AG09309 (cell line): ENCODE results near the gene ZP1.
"Not testable (repeated sequence)": the region's sequence is repeated elsewhere in the genome, so short reads cannot be mapped to it uniquely, and the experiment has no call there.

Source experiments
- DNase-seq: peaks from one replicate; pipeline ENCODE4 v3.0.0-alpha.2; 2010; ENCODE audit warnings: low read depth
- H3K4me3 ChIP-seq: 2 replicates; pipeline ENCODE4 v1.5.1; 2011; ENCODE audit warnings: mild to moderate bottlenecking, low read depth, low read length, moderate library complexity; ENCODE audit not compliant: control insufficient read depth
- TF ChIP-seq, protein P1 (sequence below): IDR thresholded peaks from 2 replicates; pipeline ENCODE4 v1.5.1; 2011; ENCODE audit warnings: mild to moderate bottlenecking, low read depth, low read length, inconsistent platforms; ENCODE audit not compliant: insufficient read depth, control insufficient read depth; ENCODE audit errors: missing control alignments

The ZP1 gene, protein sequence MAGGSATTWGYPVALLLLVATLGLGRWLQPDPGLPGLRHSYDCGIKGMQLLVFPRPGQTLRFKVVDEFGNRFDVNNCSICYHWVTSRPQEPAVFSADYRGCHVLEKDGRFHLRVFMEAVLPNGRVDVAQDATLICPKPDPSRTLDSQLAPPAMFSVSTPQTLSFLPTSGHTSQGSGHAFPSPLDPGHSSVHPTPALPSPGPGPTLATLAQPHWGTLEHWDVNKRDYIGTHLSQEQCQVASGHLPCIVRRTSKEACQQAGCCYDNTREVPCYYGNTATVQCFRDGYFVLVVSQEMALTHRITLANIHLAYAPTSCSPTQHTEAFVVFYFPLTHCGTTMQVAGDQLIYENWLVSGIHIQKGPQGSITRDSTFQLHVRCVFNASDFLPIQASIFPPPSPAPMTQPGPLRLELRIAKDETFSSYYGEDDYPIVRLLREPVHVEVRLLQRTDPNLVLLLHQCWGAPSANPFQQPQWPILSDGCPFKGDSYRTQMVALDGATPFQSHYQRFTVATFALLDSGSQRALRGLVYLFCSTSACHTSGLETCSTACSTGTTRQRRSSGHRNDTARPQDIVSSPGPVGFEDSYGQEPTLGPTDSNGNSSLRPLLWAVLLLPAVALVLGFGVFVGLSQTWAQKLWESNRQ

DNA sequence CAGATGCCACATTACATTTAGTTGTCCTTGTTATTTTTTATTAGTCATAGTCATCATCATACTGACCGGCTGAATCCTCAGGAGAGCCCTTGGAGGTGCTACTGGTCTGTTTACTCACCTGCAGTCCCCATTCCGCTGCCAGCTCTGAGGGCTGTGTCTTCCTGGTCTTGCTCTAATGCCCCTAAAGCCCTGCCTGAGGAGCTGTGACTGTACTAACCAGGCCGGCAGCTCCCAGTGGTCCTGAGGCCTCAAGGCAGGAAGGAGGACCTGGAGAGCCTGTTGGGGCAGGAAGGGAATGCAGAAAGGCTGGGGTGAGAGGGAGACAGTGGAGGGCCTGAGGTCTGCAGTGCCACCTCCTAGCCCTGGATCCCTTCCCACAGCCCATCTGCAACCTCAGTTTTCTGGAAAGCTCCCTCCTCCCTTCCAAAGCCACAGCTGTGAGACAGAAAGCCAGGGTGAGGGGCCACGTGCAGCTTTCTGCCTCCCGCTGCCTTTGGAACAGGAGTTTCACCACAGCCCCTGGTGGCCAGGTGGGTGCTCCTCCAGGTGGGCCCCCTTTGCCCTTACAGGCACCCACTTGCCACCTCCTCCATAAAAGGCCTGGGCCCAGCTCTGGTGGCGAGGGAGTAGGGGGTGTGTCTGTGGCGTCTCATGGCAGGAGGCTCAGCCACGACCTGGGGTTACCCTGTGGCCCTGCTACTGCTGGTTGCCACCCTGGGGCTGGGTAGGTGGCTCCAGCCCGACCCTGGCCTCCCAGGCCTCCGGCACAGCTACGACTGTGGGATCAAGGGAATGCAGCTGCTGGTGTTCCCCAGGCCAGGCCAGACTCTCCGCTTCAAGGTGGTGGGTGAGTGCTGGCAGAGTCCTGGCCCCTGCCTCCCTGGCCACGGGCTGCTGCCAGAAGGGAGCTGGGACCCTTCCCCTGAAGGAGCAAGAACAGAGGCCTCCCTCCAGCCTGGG, at the start of gene ZP1:
Gene ZP1 (plus strand): TSS at position 632 of the 960 bp plus-strand sequence. CDS start 20 bp downstream, at position 652.
- no peak for DNase-seq
- TF ChIP-seq, protein P1, sequence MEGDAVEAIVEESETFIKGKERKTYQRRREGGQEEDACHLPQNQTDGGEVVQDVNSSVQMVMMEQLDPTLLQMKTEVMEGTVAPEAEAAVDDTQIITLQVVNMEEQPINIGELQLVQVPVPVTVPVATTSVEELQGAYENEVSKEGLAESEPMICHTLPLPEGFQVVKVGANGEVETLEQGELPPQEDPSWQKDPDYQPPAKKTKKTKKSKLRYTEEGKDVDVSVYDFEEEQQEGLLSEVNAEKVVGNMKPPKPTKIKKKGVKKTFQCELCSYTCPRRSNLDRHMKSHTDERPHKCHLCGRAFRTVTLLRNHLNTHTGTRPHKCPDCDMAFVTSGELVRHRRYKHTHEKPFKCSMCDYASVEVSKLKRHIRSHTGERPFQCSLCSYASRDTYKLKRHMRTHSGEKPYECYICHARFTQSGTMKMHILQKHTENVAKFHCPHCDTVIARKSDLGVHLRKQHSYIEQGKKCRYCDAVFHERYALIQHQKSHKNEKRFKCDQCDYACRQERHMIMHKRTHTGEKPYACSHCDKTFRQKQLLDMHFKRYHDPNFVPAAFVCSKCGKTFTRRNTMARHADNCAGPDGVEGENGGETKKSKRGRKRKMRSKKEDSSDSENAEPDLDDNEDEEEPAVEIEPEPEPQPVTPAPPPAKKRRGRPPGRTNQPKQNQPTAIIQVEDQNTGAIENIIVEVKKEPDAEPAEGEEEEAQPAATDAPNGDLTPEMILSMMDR = no peak
- no peak within 1 kb of the TSS for H3K4me3 ChIP-seq

DNA sequence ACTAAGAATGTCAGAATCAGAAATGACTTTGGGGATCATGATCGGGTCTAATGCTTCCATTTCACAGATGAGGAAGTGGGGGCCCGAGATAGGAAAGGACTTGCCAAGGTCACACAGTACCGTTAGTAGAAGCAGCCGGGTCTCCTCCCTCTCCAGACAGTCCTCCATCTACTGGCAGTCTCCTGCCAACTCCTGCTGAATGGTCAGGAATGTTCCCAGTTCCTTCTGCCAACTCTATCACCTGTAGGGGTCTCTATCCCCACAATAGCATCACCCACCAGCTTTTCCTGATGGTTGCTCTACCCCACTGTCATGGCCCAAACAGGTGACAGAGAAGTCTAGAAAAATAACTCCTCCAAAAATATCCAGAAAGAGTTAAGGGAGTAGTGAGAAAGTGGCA, 49.3 kb upstream of the ZP1 start:
- TF ChIP-seq, protein P1 = no peak
- no peak for DNase-seq
- H3K4me3 ChIP-seq = no peak overlapping the region

DNA sequence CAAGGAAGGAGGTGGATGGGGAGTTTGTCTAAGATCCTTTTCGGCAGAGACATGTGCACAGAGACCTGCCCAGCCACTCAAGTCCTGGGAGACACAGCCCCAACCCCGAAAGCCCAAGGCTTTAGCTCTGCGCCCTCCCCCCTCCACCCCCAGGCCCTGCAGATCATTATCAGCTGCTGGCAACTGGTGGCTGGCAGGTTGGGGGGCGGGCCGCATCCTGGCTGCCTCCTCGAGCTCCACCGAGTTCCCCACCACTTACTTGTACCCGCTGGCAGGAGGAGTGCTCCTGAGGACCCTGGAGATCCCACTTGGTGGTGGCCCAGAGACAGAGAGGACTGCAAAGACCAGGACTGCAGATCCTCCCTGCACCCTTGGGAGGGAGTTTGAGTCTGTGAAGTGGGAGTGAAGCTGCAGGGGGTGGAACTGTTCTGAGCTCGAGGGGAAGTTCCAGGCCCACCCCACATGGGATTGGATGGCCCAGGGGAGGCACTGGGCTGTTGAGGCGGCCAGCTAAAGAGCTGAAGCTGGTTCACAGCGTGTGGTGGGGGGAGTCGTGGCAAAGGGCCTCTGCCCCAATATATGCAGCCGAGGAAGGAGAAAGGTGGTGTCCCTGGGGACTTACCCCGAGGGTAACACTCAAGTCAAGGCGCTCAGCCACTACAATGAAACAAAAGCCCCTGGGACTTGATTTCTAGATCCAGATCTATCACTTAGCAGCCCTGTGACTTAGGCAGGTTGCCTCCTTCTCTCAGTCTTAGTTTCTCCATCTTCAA, 45.3 kb upstream of the ZP1 start:
- DNase-seq = no peak
- TF ChIP-seq, protein P1 = no peak
- no peak overlapping the region for H3K4me3 ChIP-seq

DNA sequence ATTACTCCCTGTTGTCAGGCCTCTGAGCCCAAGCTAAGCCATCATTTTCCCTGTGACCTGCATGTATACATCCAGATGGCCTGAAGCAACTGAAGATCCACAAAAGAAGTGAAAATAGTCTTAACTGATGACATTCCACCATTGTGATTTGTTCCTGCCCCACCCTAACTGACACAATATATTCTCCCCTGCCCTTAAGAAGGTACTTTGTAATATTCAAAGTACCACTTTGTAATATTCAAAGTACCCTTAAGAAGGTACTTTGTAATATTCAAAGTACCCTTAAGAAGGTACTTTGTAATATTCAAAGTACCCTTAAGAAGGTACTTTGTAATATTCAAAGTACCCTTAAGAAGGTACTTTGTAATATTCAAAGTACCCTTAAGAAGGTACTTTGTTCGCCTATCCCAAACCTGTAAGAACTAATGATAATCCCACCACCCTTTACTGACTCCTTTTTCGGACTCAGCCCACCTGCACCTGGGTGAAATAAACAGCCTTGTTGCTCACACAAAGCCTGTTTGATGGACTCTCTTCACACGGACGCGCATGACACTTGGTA, 43.5 kb upstream of the ZP1 start:
- H3K4me3 ChIP-seq, DNase-seq: not testable (repeated sequence)

- no peak for DNase-seq
- TF ChIP-seq, protein P1 = no peak
- no peak overlapping the region for H3K4me3 ChIP-seq
These were observed 42.2 kb upstream of the ZP1 start for GRCh38 chr11:60825118-60825517.

GRCh38 chr11:60825790-60826189, 41.6 kb upstream of the ZP1 start:
- no peak overlapping the region for H3K4me3 ChIP-seq
- no peak for DNase-seq

More at GRCh38 chr11:60825790-60826189, 41.6 kb upstream of the ZP1 start:
- TF ChIP-seq, protein P1 = no peak
